Measurements from ENCODE around the gene MOK.

MOK gene

GRCh38 chr14:102275866-102276265 lies 29.1 kb downstream of the MOK start:
- no peak for TF ChIP-seq CTCF (IDR thresholded peaks at IDR 0.05; ENCODE audit: insufficient read depth, low read depth, low read length, missing control alignments)
- DNase-seq (ENCODE audit: low read depth): peak; percentile 36
- H3K4me3 ChIP-seq (ENCODE audit: low read length): no peak overlapping the region

DNA sequence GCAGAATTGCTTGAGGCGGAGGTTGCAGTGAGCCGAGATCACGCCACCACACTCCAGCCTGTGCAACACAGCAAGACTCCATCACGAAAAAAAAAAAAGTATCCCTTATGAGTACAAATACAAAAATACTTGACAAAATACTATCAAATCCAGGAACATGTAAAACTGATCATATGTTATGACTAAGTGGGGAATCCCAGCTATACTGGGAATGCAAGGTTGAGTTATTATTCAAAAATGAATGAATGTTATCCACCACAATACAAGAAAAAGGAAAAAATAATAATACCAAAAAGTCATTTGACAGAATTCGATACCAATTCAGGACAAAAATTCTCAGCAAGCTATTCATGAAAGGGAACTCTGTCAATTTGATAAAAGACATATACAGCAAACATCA lies 32.6 kb downstream of the MOK start:
- peak; percentile 24 for DNase-seq (ENCODE audit: low read depth)
- TF ChIP-seq CTCF (IDR thresholded peaks at IDR 0.05; ENCODE audit: insufficient read depth, low read depth, low read length, missing control alignments): no peak
- no peak overlapping the region for H3K4me3 ChIP-seq (ENCODE audit: low read length)

DNA sequence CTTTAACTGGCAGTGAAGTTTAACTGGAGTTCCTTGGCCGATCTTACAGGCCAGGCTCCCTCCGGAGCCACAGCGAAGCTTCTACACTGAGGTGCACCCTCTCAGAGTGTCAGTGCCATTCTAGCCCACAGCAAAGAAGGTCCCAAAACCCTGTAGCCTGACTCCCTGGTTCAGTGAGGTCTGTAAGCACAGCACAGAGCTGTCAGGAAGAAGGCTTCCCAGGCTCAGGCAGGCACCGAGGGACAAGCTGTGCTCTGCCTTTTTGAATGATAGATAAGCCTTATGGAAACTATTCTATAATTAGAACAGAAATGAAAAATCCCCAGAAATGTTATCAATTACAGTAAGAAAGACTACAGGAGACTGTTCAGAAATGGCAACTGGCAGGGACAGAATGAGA lies 40.2 kb downstream of the MOK start:
- DNase-seq (ENCODE audit: low read depth): no peak
- TF ChIP-seq CTCF (IDR thresholded peaks at IDR 0.05; ENCODE audit: insufficient read depth, low read depth, low read length, missing control alignments): no peak
- no peak overlapping the region for H3K4me3 ChIP-seq (ENCODE audit: low read length)

GRCh38 chr14:102264355-102264754 lies 40.6 kb downstream of the MOK start:
- H3K4me3 ChIP-seq (ENCODE audit: low read length): no peak overlapping the region
- no peak for DNase-seq (ENCODE audit: low read depth)
- TF ChIP-seq CTCF (IDR thresholded peaks at IDR 0.05; ENCODE audit: insufficient read depth, low read depth, low read length, missing control alignments): no peak

DNA sequence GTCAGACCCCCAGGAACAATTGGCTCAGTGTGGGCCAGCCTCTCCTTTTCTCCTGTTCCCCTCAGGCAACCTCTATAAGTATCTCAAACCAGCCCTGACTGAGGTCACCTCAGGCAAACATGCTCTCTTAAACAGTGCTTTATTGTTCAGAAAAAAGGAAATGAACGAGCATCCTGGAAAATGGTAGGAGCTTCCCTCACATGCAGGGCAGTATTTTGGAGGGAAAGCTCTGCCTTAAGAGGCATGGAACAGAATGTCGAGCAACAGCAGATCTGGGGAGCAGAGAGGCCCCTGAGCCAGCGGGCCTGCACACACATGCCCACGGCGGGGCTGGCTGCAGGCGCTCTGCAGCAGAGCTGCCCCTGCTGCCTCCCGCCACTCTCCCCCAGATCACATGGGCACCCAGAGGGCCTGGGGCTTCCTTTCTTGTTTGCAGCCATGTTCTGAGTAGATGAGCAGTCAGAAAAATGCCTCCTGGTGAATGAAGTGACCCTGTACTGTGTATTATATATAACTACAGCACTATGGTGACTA lies 42.0 kb downstream of the MOK start:
- no peak overlapping the region for H3K4me3 ChIP-seq (ENCODE audit: low read length)
- DNase-seq (ENCODE audit: low read depth): peak; percentile 80
- no peak for TF ChIP-seq CTCF (IDR thresholded peaks at IDR 0.05; ENCODE audit: insufficient read depth, low read depth, low read length, missing control alignments)

GRCh38 chr14:102258136-102258535 lies 46.8 kb downstream of the MOK start:
- H3K4me3 ChIP-seq (ENCODE audit: low read length): no peak overlapping the region
- DNase-seq (ENCODE audit: low read depth): no peak
- TF ChIP-seq CTCF (IDR thresholded peaks at IDR 0.05; ENCODE audit: insufficient read depth, low read depth, low read length, missing control alignments): no peak

GRCh38 chr14:102256716-102257115 lies 48.2 kb downstream of the MOK start:
- TF ChIP-seq CTCF (IDR thresholded peaks at IDR 0.05; ENCODE audit: insufficient read depth, low read depth, low read length, missing control alignments): no peak
- no peak overlapping the region for H3K4me3 ChIP-seq (ENCODE audit: low read length)
- DNase-seq (ENCODE audit: low read depth): no peak
